Skeletal muscle tissue (tissue), 4 donors: ENCODE data around the gene SLC44A1. TPM values are rescaled to one million over a fixed set of nuclear protein-coding genes. Genes with fewer than 3 reads are reported as not detected.

ENCODE experiments used
- H3K27ac ChIP-seq: one replicate; pipeline ENCODE4 v1.7.0; 2013; ENCODE audit warnings: mild to moderate bottlenecking, low read depth, low read length, inconsistent platforms
- H3K27me3 ChIP-seq, 3 donors: one replicate each; pipeline ENCODE4 v1.7.0; 2013; ENCODE audit warnings: low read length in 3 of 3; ENCODE audit not compliant: control insufficient read depth in 3 of 3, insufficient read depth in 3 of 3
- H3K36me3 ChIP-seq, 3 donors: one replicate each; pipeline ENCODE4 v1.7.0; 2013; ENCODE audit warnings: low read length in 3 of 3; ENCODE audit not compliant: control insufficient read depth in 3 of 3, insufficient read depth in 3 of 3
- H3K4me1 ChIP-seq, 3 donors: one replicate each; pipeline ENCODE4 v1.7.0; 2013; ENCODE audit warnings: low read length in 3 of 3, mild to moderate bottlenecking in 3 of 3; ENCODE audit not compliant: control insufficient read depth in 3 of 3, insufficient read depth in 3 of 3
- H3K4me3 ChIP-seq, 3 donors: one replicate each; pipeline ENCODE4 v1.7.0; 2013; ENCODE audit warnings: low read length in 3 of 3
- H3K9ac ChIP-seq, 3 donors: one replicate each; pipeline ENCODE4 v1.7.0; 2013; ENCODE audit warnings: low read length in 3 of 3, mild to moderate bottlenecking in 3 of 3, moderate library complexity in 2 of 3, low read depth in 1 of 3
- H3K9me3 ChIP-seq, 3 donors: one replicate each; pipeline ENCODE4 v1.7.0; 2013; ENCODE audit warnings: low read length in 3 of 3; ENCODE audit not compliant: control insufficient read depth in 3 of 3
- total RNA-seq: library from RNA; depleted of rRNA; stranded (reverse); fragments of >200 nt; gene quantifications from one replicate; pipeline ENCODE4 v1.2.3, GENCODE V29; 2014
- donor health status: Osteomylitis.

The SLC44A1 gene
- total RNA-seq, 1 donor from 2014 or later, result 14.6 TPM

DNA sequence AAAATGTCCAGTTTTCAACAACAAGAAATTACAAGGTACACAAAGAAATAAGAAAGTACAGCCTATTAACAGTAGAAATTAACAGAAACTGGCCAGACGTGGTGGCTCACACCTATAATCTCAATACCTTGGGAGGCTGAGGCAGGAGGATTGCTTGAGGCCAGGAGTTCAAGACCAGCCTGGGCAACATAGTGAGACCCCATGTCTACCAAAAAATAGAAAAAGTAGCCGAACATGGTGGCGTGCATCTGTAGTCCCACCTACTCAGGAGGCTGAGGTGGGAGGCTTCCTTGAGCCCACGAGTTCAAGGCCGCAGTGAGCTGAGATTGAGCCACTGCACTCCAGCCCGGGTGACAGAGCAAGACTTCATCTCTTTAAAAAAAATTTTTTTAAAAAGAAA is 161.9 kb downstream of the SLC44A1 start:
- no peaks in the 10 kb centered on the region for H3K36me3 ChIP-seq
- no peaks in the 10 kb centered on the region for H3K27me3 ChIP-seq
- no peak overlapping the region for H3K9ac ChIP-seq
- peaks cover 0 to 4% (median 0%) of the 10 kb centered on the region in 3 donors for H3K9me3 ChIP-seq
- H3K4me1 ChIP-seq, result peaks cover 0 to 4% (median 0%) of the 10 kb centered on the region in 3 donors
- no peak overlapping the region for H3K27ac ChIP-seq
- no peak overlapping the region for H3K4me3 ChIP-seq

GRCh38 chr9:105413525-105413924 is 169.1 kb downstream of the SLC44A1 start:
- Histone ChIP-seq H3K36me3 (no peaks in the 10 kb centered on the region), H3K27me3 (no peaks in the 10 kb centered on the region), H3K4me3 (no peak overlapping the region), H3K9me3 (peaks cover 0 to 4% (median 0%) of the 10 kb centered on the region in 3 donors), H3K27ac (no peak overlapping the region), H3K9ac (no peak overlapping the region), H3K4me1 (peaks cover 0 to 3% (median 2%) of the 10 kb centered on the region in 3 donors)

DNA sequence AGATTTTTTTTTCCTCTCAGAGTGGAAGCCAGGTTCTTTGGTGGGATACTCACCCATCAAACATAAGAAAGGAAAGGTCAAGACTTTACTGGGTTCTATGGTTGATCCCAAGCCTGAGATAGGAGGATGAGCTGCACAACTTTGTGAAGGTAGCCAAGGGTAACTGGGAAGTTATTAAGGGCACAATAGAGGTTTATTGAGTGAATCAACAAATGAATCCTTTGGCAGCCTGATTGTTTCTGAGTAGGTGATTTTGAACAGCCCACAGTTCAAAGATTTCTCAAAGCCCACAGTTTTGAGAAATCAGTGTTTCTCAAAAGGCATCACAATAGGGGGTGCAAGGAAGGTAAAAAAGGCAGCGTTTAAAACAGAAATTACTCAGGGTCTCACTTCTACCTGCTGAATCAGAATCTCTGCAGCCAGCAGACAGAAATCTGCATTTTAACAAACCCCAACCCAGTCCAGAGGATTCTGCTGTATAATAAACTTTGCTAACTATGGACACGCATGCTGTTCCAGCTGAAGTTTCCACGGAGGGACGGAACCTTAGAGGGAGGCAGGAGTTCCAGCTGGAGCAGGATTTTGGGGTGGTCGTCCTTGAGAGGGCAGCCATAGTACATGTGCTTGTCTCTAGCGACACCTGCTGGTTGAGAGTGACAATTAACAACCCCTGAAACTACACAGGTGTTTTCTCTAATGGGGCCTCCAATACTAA is 170.7 kb downstream of the SLC44A1 start:
- Histone ChIP-seq H3K36me3 (no peaks in the 10 kb centered on the region), H3K27ac (no peak overlapping the region), H3K4me1 (peaks cover 0 to 3% (median 2%) of the 10 kb centered on the region in 3 donors), H3K4me3 (no peak overlapping the region), H3K9ac (no peak overlapping the region), H3K9me3 (peaks cover 0 to 4% (median 0%) of the 10 kb centered on the region in 3 donors), H3K27me3 (no peaks in the 10 kb centered on the region)

GRCh38 chr9:105415662-105415980 is 171.2 kb downstream of the SLC44A1 start:
- no peaks in the 10 kb centered on the region for H3K36me3 ChIP-seq
- H3K4me3 ChIP-seq, result no peak overlapping the region
- H3K27me3 ChIP-seq, result no peaks in the 10 kb centered on the region
- no peak overlapping the region for H3K9ac ChIP-seq
- H3K4me1 ChIP-seq, result peaks cover 0 to 3% (median 2%) of the 10 kb centered on the region in 3 donors
- no peaks in the 10 kb centered on the region for H3K9me3 ChIP-seq
- H3K27ac ChIP-seq, result no peak overlapping the region

GRCh38 chr9:105416840-105417239 is 172.4 kb downstream of the SLC44A1 start:
- Histone ChIP-seq H3K9me3 (no peaks in the 10 kb centered on the region), H3K27ac (no peak overlapping the region), H3K36me3 (no peaks in the 10 kb centered on the region), H3K9ac (no peak overlapping the region), H3K4me1 (peaks cover 0 to 3% (median 2%) of the 10 kb centered on the region in 3 donors), H3K27me3 (no peaks in the 10 kb centered on the region), H3K4me3 (no peak overlapping the region)

GRCh38 chr9:105418588-105419500 is 174.4 kb downstream of the SLC44A1 start:
- Histone ChIP-seq H3K9ac (no peak overlapping the region), H3K9me3 (no peaks in the 10 kb centered on the region), H3K4me3 (no peak overlapping the region), H3K36me3 (no peaks in the 10 kb centered on the region), H3K27me3 (no peaks in the 10 kb centered on the region), H3K27ac (no peak overlapping the region), H3K4me1 (peaks cover 0 to 3% (median 2%) of the 10 kb centered on the region in 3 donors)

DNA sequence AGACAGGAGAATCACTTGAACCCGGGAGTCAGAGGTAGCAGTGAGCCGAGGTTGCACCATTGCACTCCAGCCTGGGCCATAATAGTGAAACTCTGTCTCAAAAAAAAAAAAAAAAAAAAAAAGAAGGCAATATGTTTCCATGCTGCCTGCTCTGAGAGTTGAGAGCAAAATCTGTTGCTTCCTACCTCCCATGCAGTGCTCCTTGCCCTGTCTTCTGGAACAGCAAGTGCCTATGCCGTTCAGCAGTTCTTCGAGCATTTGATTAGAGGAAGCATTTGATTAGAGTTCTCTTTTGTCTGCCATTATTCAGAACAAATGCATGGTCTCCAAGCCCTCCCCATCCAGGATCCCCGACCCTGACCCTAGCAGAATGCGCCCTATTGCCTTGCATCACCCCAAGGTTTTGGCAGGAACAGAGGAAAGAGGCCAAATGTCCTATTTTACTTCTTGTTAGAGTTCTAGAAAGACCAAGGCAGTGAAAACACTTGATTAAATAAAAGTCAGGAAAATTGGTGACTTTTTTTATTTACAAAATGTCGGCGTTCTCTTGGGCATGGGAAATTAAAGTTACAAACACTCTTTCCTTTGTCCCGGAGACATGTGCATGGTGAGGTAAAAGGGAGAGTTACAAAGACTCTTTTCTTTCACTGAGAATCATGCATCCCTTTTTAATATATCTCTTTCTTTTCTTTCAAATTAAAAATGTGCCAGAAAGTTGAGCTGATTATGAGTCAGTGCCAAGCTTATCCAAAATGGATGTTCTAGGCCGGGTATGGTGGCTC is 175.6 kb downstream of the SLC44A1 start:
- no peak overlapping the region for H3K4me3 ChIP-seq
- H3K9me3 ChIP-seq, result no peaks in the 10 kb centered on the region
- H3K9ac ChIP-seq, result no peak overlapping the region
- no peaks in the 10 kb centered on the region for H3K27me3 ChIP-seq
- no peaks in the 10 kb centered on the region for H3K36me3 ChIP-seq
- H3K27ac ChIP-seq, result no peak overlapping the region
- peaks cover 0 to 3% (median 2%) of the 10 kb centered on the region in 3 donors for H3K4me1 ChIP-seq

- Histone ChIP-seq H3K4me1 (peaks cover 0 to 3% (median 0%) of the 10 kb centered on the region in 3 donors), H3K27me3 (no peaks in the 10 kb centered on the region), H3K9me3 (no peaks in the 10 kb centered on the region), H3K27ac (no peak overlapping the region), H3K4me3 (no peak overlapping the region), H3K36me3 (no peaks in the 10 kb centered on the region), H3K9ac (no peak overlapping the region)
Measured at GRCh38 chr9:105421154-105421553, 176.7 kb downstream of the SLC44A1 start.

- Histone ChIP-seq H3K27me3 (no peaks in the 10 kb centered on the region), H3K4me1 (peaks cover 0 to 3% (median 0%) of the 10 kb centered on the region in 3 donors), H3K9ac (no peak overlapping the region), H3K9me3 (no peaks in the 10 kb centered on the region), H3K27ac (no peak overlapping the region), H3K4me3 (no peak overlapping the region), H3K36me3 (no peaks in the 10 kb centered on the region)
Measured at GRCh38 chr9:105421864-105422263, 177.4 kb downstream of the SLC44A1 start.
